ENCODE results near the gene TMEM95.
A peak's percentile ranks its signal among the peaks of the same experiment; 100 is the strongest.
"Not testable (repeated sequence)": the region's sequence is repeated elsewhere in the genome, so short reads cannot be mapped to it uniquely, and the experiment has no call there.

The TMEM95 gene

GRCh38 chr17:7332600-7333069 is 22.3 kb upstream of the TMEM95 start:
- H3K4me3 ChIP-seq (ENCODE audit: low read length); H3K27ac ChIP-seq (ENCODE audit: low read length); H3K4me1 ChIP-seq (ENCODE audit: control insufficient read depth, insufficient read depth, low read length); H3K27me3 ChIP-seq (ENCODE audit: control insufficient read depth, insufficient read depth, low read length); H3K36me3 ChIP-seq (ENCODE audit: control insufficient read depth, insufficient read depth, low read length); DNase-seq (ENCODE audit: low read depth, low spot score); H3K9me3 ChIP-seq (ENCODE audit: control insufficient read depth, insufficient read depth, low read length): not testable (repeated sequence)
- whole genome bisulfite sequencing (ENCODE audit: insufficient coverage, insufficient read length), result no CpG with 5 or more reads among the region's 14 CpGs

- no CpG with 5 or more reads among the region's 3 CpGs for WGBS (ENCODE audit: insufficient coverage, insufficient read length)
- H3K9me3 ChIP-seq (ENCODE audit: control insufficient read depth, insufficient read depth, low read length), result no peaks in the 10 kb centered on the region
- no peak for DNase-seq (ENCODE audit: low read depth, low spot score)
- no peak overlapping the region for H3K4me3 ChIP-seq (ENCODE audit: low read length)
- no peak overlapping the region for H3K27ac ChIP-seq (ENCODE audit: low read length)
- H3K27me3 ChIP-seq (ENCODE audit: control insufficient read depth, insufficient read depth, low read length), result no peaks in the 10 kb centered on the region
- H3K36me3 ChIP-seq (ENCODE audit: control insufficient read depth, insufficient read depth, low read length), result no peaks in the 10 kb centered on the region
- H3K4me1 ChIP-seq (ENCODE audit: control insufficient read depth, insufficient read depth, low read length), result peaks cover 4% of the 10 kb centered on the region
These were observed 19.9 kb upstream of the TMEM95 start for GRCh38 chr17:7334938-7335538.

- H3K36me3 ChIP-seq (ENCODE audit: control insufficient read depth, insufficient read depth, low read length); H3K9me3 ChIP-seq (ENCODE audit: control insufficient read depth, insufficient read depth, low read length); H3K4me3 ChIP-seq (ENCODE audit: low read length); DNase-seq (ENCODE audit: low read depth, low spot score); H3K4me1 ChIP-seq (ENCODE audit: control insufficient read depth, insufficient read depth, low read length); H3K27me3 ChIP-seq (ENCODE audit: control insufficient read depth, insufficient read depth, low read length); H3K27ac ChIP-seq (ENCODE audit: low read length): not testable (repeated sequence)
- WGBS (ENCODE audit: insufficient coverage, insufficient read length), result no CpG with 5 or more reads among the region's 13 CpGs
These were observed 19.2 kb upstream of the TMEM95 start for GRCh38 chr17:7335765-7336164.

- Histone ChIP-seq H3K27ac (ENCODE audit: low read length) (no peak within 1 kb of the TSS), H3K9me3 (ENCODE audit: control insufficient read depth, insufficient read depth, low read length) (no peaks in the 10 kb centered on the region), H3K36me3 (ENCODE audit: control insufficient read depth, insufficient read depth, low read length) (no peaks in the 10 kb centered on the region), H3K27me3 (ENCODE audit: control insufficient read depth, insufficient read depth, low read length) (no peaks in the 10 kb centered on the region), H3K4me3 (ENCODE audit: low read length) (peak within 1 kb of the TSS; percentile 1; the same call in 1 of the 2 replicates), H3K4me1 (ENCODE audit: control insufficient read depth, insufficient read depth, low read length) (peaks cover 3% of the 10 kb centered on the region)
- no peak for DNase-seq (ENCODE audit: low read depth, low spot score)
- no CpG with 5 or more reads among the region's 17 CpGs for WGBS (ENCODE audit: insufficient coverage, insufficient read length)
These were observed 18.4 kb upstream of the TMEM95 start, which contains the start of gene ACAP1 for GRCh38 chr17:7336240-7337175. TSS of gene ACAP1 (plus strand) at chr17:7336529. CDS start at chr17:7336735, 206 bp downstream.

- WGBS (ENCODE audit: insufficient coverage, insufficient read length), result no CpG with 5 or more reads among the region's 7 CpGs
- DNase-seq (ENCODE audit: low read depth, low spot score); H3K4me1 ChIP-seq (ENCODE audit: control insufficient read depth, insufficient read depth, low read length); H3K36me3 ChIP-seq (ENCODE audit: control insufficient read depth, insufficient read depth, low read length); H3K27ac ChIP-seq (ENCODE audit: low read length); H3K9me3 ChIP-seq (ENCODE audit: control insufficient read depth, insufficient read depth, low read length); H3K4me3 ChIP-seq (ENCODE audit: low read length); H3K27me3 ChIP-seq (ENCODE audit: control insufficient read depth, insufficient read depth, low read length): not testable (repeated sequence)
These were observed 17.4 kb upstream of the TMEM95 start for GRCh38 chr17:7337600-7337999.

- H3K9me3 ChIP-seq (ENCODE audit: control insufficient read depth, insufficient read depth, low read length), result no peaks in the 10 kb centered on the region
- WGBS (ENCODE audit: insufficient coverage, insufficient read length), result no CpG with 5 or more reads among the region's 2 CpGs
- H3K27ac ChIP-seq (ENCODE audit: low read length), result no peak overlapping the region
- DNase-seq (ENCODE audit: low read depth, low spot score), result no peak
- peaks cover 3% of the 10 kb centered on the region for H3K4me1 ChIP-seq (ENCODE audit: control insufficient read depth, insufficient read depth, low read length)
- no peaks in the 10 kb centered on the region for H3K27me3 ChIP-seq (ENCODE audit: control insufficient read depth, insufficient read depth, low read length)
- H3K36me3 ChIP-seq (ENCODE audit: control insufficient read depth, insufficient read depth, low read length), result no peaks in the 10 kb centered on the region
- H3K4me3 ChIP-seq (ENCODE audit: low read length), result no peak overlapping the region
These were observed 14.8 kb upstream of the TMEM95 start for GRCh38 chr17:7340179-7340578.

- H3K9me3 ChIP-seq (ENCODE audit: control insufficient read depth, insufficient read depth, low read length), result no peaks in the 10 kb centered on the region
- no peak overlapping the region for H3K27ac ChIP-seq (ENCODE audit: low read length)
- no CpG with 5 or more reads among the region's 13 CpGs for WGBS (ENCODE audit: insufficient coverage, insufficient read length)
- peaks cover 2% of the 10 kb centered on the region for H3K4me1 ChIP-seq (ENCODE audit: control insufficient read depth, insufficient read depth, low read length)
- H3K36me3 ChIP-seq (ENCODE audit: control insufficient read depth, insufficient read depth, low read length), result no peaks in the 10 kb centered on the region
- no peak for DNase-seq (ENCODE audit: low read depth, low spot score)
- no peaks in the 10 kb centered on the region for H3K27me3 ChIP-seq (ENCODE audit: control insufficient read depth, insufficient read depth, low read length)
- H3K4me3 ChIP-seq (ENCODE audit: low read length), result no peak overlapping the region
These were observed 13.1 kb upstream of the TMEM95 start for GRCh38 chr17:7341842-7342241.

GRCh38 chr17:7343250-7343649 is 11.7 kb upstream of the TMEM95 start:
- DNase-seq (ENCODE audit: low read depth, low spot score), result no peak
- Histone ChIP-seq H3K27me3 (ENCODE audit: control insufficient read depth, insufficient read depth, low read length) (no peaks in the 10 kb centered on the region), H3K4me1 (ENCODE audit: control insufficient read depth, insufficient read depth, low read length) (no peaks in the 10 kb centered on the region), H3K9me3 (ENCODE audit: control insufficient read depth, insufficient read depth, low read length) (no peaks in the 10 kb centered on the region), H3K36me3 (ENCODE audit: control insufficient read depth, insufficient read depth, low read length) (no peaks in the 10 kb centered on the region), H3K4me3 (ENCODE audit: low read length) (no peak overlapping the region), H3K27ac (ENCODE audit: low read length) (no peak overlapping the region)
- WGBS (ENCODE audit: insufficient coverage, insufficient read length), result no CpG with 5 or more reads among the region's 15 CpGs

GRCh38 chr17:7346761-7347614 is 8.0 kb upstream of the TMEM95 start:
- Histone ChIP-seq H3K27ac (ENCODE audit: low read length) (no peak overlapping the region), H3K9me3 (ENCODE audit: control insufficient read depth, insufficient read depth, low read length) (no peaks in the 10 kb centered on the region), H3K4me1 (ENCODE audit: control insufficient read depth, insufficient read depth, low read length) (peaks cover 3% of the 10 kb centered on the region; the same call in 1 of the 2 replicates), H3K36me3 (ENCODE audit: control insufficient read depth, insufficient read depth, low read length) (no peaks in the 10 kb centered on the region), H3K4me3 (ENCODE audit: low read length) (no peak overlapping the region), H3K27me3 (ENCODE audit: control insufficient read depth, insufficient read depth, low read length) (no peaks in the 10 kb centered on the region)
- DNase-seq (ENCODE audit: low read depth, low spot score), result no peak
- WGBS (ENCODE audit: insufficient coverage, insufficient read length), result no CpG with 5 or more reads among the region's 18 CpGs

All from iPS DF 6.9 (cell line).